ENCODE data around the gene RPH3AL.
"Not testable (repeated sequence)": the region's sequence is repeated elsewhere in the genome, so short reads cannot be mapped to it uniquely, and the experiment has no call there.

RPH3AL gene

GRCh38 chr17:179781-180380 lies 172.7 kb downstream of the RPH3AL start:
- no peaks in the 10 kb centered on the region for H3K36me3 ChIP-seq (ENCODE audit: control insufficient read depth in 1 of 2, insufficient read depth in 2 of 2, low read length in 2 of 2)
- H3K4me3 ChIP-seq (ENCODE audit: low read depth in 1 of 2, low read length in 2 of 2) = no peak overlapping the region
- no peak overlapping the region for H3K9ac ChIP-seq (ENCODE audit: low read depth in 1 of 2, low read length in 2 of 2)
- peaks cover 26 to 52% of the 10 kb centered on the region in 2 donors for H3K27me3 ChIP-seq (ENCODE audit: control insufficient read depth in 1 of 2, insufficient read depth in 2 of 2, low read length in 2 of 2)
- H3K9me3 ChIP-seq (ENCODE audit: control insufficient read depth in 1 of 2, low read length in 2 of 2) = no peaks in the 10 kb centered on the region
- no peaks in the 10 kb centered on the region for H3K4me1 ChIP-seq (ENCODE audit: control insufficient read depth in 1 of 2, insufficient read depth in 2 of 2, low read length in 2 of 2)
- H3K27ac ChIP-seq (ENCODE audit: low read depth, low read length) = no peak overlapping the region

GRCh38 chr17:179066-179432 lies 173.6 kb downstream of the RPH3AL start:
- no peak overlapping the region for H3K4me3 ChIP-seq (ENCODE audit: low read depth in 1 of 2, low read length in 2 of 2)
- no peaks in the 10 kb centered on the region for H3K9me3 ChIP-seq (ENCODE audit: control insufficient read depth in 1 of 2, low read length in 2 of 2)
- H3K27me3 ChIP-seq (ENCODE audit: control insufficient read depth in 1 of 2, insufficient read depth in 2 of 2, low read length in 2 of 2) = peaks cover 26 to 44% of the 10 kb centered on the region in 2 donors
- H3K36me3 ChIP-seq (ENCODE audit: control insufficient read depth in 1 of 2, insufficient read depth in 2 of 2, low read length in 2 of 2) = no peaks in the 10 kb centered on the region
- peak overlapping the region in 1 of 2 donors; percentile 18 for H3K9ac ChIP-seq (ENCODE audit: low read depth in 1 of 2, low read length in 2 of 2)
- H3K27ac ChIP-seq (ENCODE audit: low read depth, low read length) = no peak overlapping the region
- H3K4me1 ChIP-seq (ENCODE audit: control insufficient read depth in 1 of 2, insufficient read depth in 2 of 2, low read length in 2 of 2) = no peaks in the 10 kb centered on the region

GRCh38 chr17:178292-179065 lies 174.1 kb downstream of the RPH3AL start:
- H3K4me3 ChIP-seq (ENCODE audit: low read depth in 1 of 2, low read length in 2 of 2) = no peak overlapping the region
- H3K27ac ChIP-seq (ENCODE audit: low read depth, low read length) = no peak overlapping the region
- peaks cover 26 to 40% of the 10 kb centered on the region in 2 donors for H3K27me3 ChIP-seq (ENCODE audit: control insufficient read depth in 1 of 2, insufficient read depth in 2 of 2, low read length in 2 of 2)
- no peaks in the 10 kb centered on the region for H3K4me1 ChIP-seq (ENCODE audit: control insufficient read depth in 1 of 2, insufficient read depth in 2 of 2, low read length in 2 of 2)
- H3K9me3 ChIP-seq (ENCODE audit: control insufficient read depth in 1 of 2, low read length in 2 of 2) = no peaks in the 10 kb centered on the region
- no peak overlapping the region for H3K9ac ChIP-seq (ENCODE audit: low read depth in 1 of 2, low read length in 2 of 2)
- no peaks in the 10 kb centered on the region for H3K36me3 ChIP-seq (ENCODE audit: control insufficient read depth in 1 of 2, insufficient read depth in 2 of 2, low read length in 2 of 2)

- Histone ChIP-seq H3K4me3 (ENCODE audit: low read depth in 1 of 2, low read length in 2 of 2) (no peak overlapping the region), H3K36me3 (ENCODE audit: control insufficient read depth in 1 of 2, insufficient read depth in 2 of 2, low read length in 2 of 2) (no peaks in the 10 kb centered on the region), H3K9me3 (ENCODE audit: control insufficient read depth in 1 of 2, low read length in 2 of 2) (no peaks in the 10 kb centered on the region), H3K9ac (ENCODE audit: low read depth in 1 of 2, low read length in 2 of 2) (no peak overlapping the region), H3K4me1 (ENCODE audit: control insufficient read depth in 1 of 2, insufficient read depth in 2 of 2, low read length in 2 of 2) (no peaks in the 10 kb centered on the region), H3K27ac (ENCODE audit: low read depth, low read length) (no peak overlapping the region), H3K27me3 (ENCODE audit: control insufficient read depth in 1 of 2, insufficient read depth in 2 of 2, low read length in 2 of 2) (peaks cover 24 to 35% of the 10 kb centered on the region in 2 donors)
Observed at GRCh38 chr17:177762-178161, 174.8 kb downstream of the RPH3AL start.

GRCh38 chr17:177155-177554 lies 175.5 kb downstream of the RPH3AL start:
- Histone ChIP-seq H3K4me1 (ENCODE audit: control insufficient read depth in 1 of 2, insufficient read depth in 2 of 2, low read length in 2 of 2) (no peaks in the 10 kb centered on the region), H3K27me3 (ENCODE audit: control insufficient read depth in 1 of 2, insufficient read depth in 2 of 2, low read length in 2 of 2) (peaks cover 17 to 29% of the 10 kb centered on the region in 2 donors), H3K9me3 (ENCODE audit: control insufficient read depth in 1 of 2, low read length in 2 of 2) (no peaks in the 10 kb centered on the region), H3K9ac (ENCODE audit: low read depth in 1 of 2, low read length in 2 of 2) (no peak overlapping the region), H3K36me3 (ENCODE audit: control insufficient read depth in 1 of 2, insufficient read depth in 2 of 2, low read length in 2 of 2) (no peaks in the 10 kb centered on the region), H3K4me3 (ENCODE audit: low read depth in 1 of 2, low read length in 2 of 2) (no peak overlapping the region), H3K27ac (ENCODE audit: low read depth, low read length) (no peak overlapping the region)

GRCh38 chr17:173166-173911 lies 179.3 kb downstream of the RPH3AL start:
- H3K27me3 ChIP-seq (ENCODE audit: control insufficient read depth in 1 of 2, insufficient read depth in 2 of 2, low read length in 2 of 2) = peaks cover 0 to 5% of the 10 kb centered on the region in 2 donors
- no peaks in the 10 kb centered on the region for H3K36me3 ChIP-seq (ENCODE audit: control insufficient read depth in 1 of 2, insufficient read depth in 2 of 2, low read length in 2 of 2)
- no peak overlapping the region for H3K27ac ChIP-seq (ENCODE audit: low read depth, low read length)
- H3K4me3 ChIP-seq (ENCODE audit: low read depth in 1 of 2, low read length in 2 of 2) = no peak overlapping the region
- no peaks in the 10 kb centered on the region for H3K4me1 ChIP-seq (ENCODE audit: control insufficient read depth in 1 of 2, insufficient read depth in 2 of 2, low read length in 2 of 2)
- no peaks in the 10 kb centered on the region for H3K9me3 ChIP-seq (ENCODE audit: control insufficient read depth in 1 of 2, low read length in 2 of 2)
- H3K9ac ChIP-seq (ENCODE audit: low read depth in 1 of 2, low read length in 2 of 2) = no peak overlapping the region

GRCh38 chr17:172401-172800 lies 180.2 kb downstream of the RPH3AL start:
- Histone ChIP-seq H3K4me1 (ENCODE audit: control insufficient read depth in 1 of 2, insufficient read depth in 2 of 2, low read length in 2 of 2) (no peaks in the 10 kb centered on the region), H3K9ac (ENCODE audit: low read depth in 1 of 2, low read length in 2 of 2) (no peak overlapping the region), H3K27me3 (ENCODE audit: control insufficient read depth in 1 of 2, insufficient read depth in 2 of 2, low read length in 2 of 2) (no peaks in the 10 kb centered on the region), H3K9me3 (ENCODE audit: control insufficient read depth in 1 of 2, low read length in 2 of 2) (no peaks in the 10 kb centered on the region), H3K36me3 (ENCODE audit: control insufficient read depth in 1 of 2, insufficient read depth in 2 of 2, low read length in 2 of 2) (no peaks in the 10 kb centered on the region), H3K4me3 (ENCODE audit: low read depth in 1 of 2, low read length in 2 of 2) (no peak overlapping the region), H3K27ac (ENCODE audit: low read depth, low read length) (no peak overlapping the region)

- H3K36me3 ChIP-seq (ENCODE audit: control insufficient read depth in 1 of 2, insufficient read depth in 2 of 2, low read length in 2 of 2) = no peaks in the 10 kb centered on the region
- H3K9ac ChIP-seq (ENCODE audit: low read depth in 1 of 2, low read length in 2 of 2) = no peak overlapping the region
Observed at GRCh38 chr17:171871-172270, 180.7 kb downstream of the RPH3AL start.

GRCh38 chr17:170130-170670 lies 182.4 kb downstream of the RPH3AL start:
- H3K9me3 ChIP-seq (ENCODE audit: control insufficient read depth in 1 of 2, low read length in 2 of 2) = no peaks in the 10 kb centered on the region
- no peak overlapping the region for H3K4me3 ChIP-seq (ENCODE audit: low read depth in 1 of 2, low read length in 2 of 2)
- no peaks in the 10 kb centered on the region for H3K36me3 ChIP-seq (ENCODE audit: control insufficient read depth in 1 of 2, insufficient read depth in 2 of 2, low read length in 2 of 2)
- no peaks in the 10 kb centered on the region for H3K4me1 ChIP-seq (ENCODE audit: control insufficient read depth in 1 of 2, insufficient read depth in 2 of 2, low read length in 2 of 2)
- H3K27ac ChIP-seq (ENCODE audit: low read depth, low read length) = no peak overlapping the region
- no peaks in the 10 kb centered on the region for H3K27me3 ChIP-seq (ENCODE audit: control insufficient read depth in 1 of 2, insufficient read depth in 2 of 2, low read length in 2 of 2)
- no peak overlapping the region for H3K9ac ChIP-seq (ENCODE audit: low read depth in 1 of 2, low read length in 2 of 2)

More at GRCh38 chr17:171871-172270, 180.7 kb downstream of the RPH3AL start:
- H3K4me1 ChIP-seq (ENCODE audit: control insufficient read depth in 1 of 2, insufficient read depth in 2 of 2, low read length in 2 of 2) = no peaks in the 10 kb centered on the region
- no peak overlapping the region for H3K4me3 ChIP-seq (ENCODE audit: low read depth in 1 of 2, low read length in 2 of 2)
- H3K27me3 ChIP-seq (ENCODE audit: control insufficient read depth in 1 of 2, insufficient read depth in 2 of 2, low read length in 2 of 2) = no peaks in the 10 kb centered on the region
- no peaks in the 10 kb centered on the region for H3K9me3 ChIP-seq (ENCODE audit: control insufficient read depth in 1 of 2, low read length in 2 of 2)
- no peak overlapping the region for H3K27ac ChIP-seq (ENCODE audit: low read depth, low read length)

- not testable (repeated sequence) for H3K4me3 ChIP-seq (ENCODE audit: low read depth in 1 of 2, low read length in 2 of 2); H3K27me3 ChIP-seq (ENCODE audit: control insufficient read depth in 1 of 2, insufficient read depth in 2 of 2, low read length in 2 of 2); H3K4me1 ChIP-seq (ENCODE audit: control insufficient read depth in 1 of 2, insufficient read depth in 2 of 2, low read length in 2 of 2); H3K27ac ChIP-seq (ENCODE audit: low read depth, low read length); H3K9me3 ChIP-seq (ENCODE audit: control insufficient read depth in 1 of 2, low read length in 2 of 2); H3K36me3 ChIP-seq (ENCODE audit: control insufficient read depth in 1 of 2, insufficient read depth in 2 of 2, low read length in 2 of 2); H3K9ac ChIP-seq (ENCODE audit: low read depth in 1 of 2, low read length in 2 of 2)
Observed at GRCh38 chr17:168614-169013, 184.0 kb downstream of the RPH3AL start.

Measured in duodenal mucosa (tissue), 2 donors.